NCI-H526 treated with DMSO at 0.1 percent for 48 hours (cell line): ENCODE results near the gene MINK1.

Experiments used
- DNase-seq: peaks from one replicate; lab custom pipeline; 2025; lab: John Stamatoyannopoulos, UW

The MINK1 gene

DNA sequence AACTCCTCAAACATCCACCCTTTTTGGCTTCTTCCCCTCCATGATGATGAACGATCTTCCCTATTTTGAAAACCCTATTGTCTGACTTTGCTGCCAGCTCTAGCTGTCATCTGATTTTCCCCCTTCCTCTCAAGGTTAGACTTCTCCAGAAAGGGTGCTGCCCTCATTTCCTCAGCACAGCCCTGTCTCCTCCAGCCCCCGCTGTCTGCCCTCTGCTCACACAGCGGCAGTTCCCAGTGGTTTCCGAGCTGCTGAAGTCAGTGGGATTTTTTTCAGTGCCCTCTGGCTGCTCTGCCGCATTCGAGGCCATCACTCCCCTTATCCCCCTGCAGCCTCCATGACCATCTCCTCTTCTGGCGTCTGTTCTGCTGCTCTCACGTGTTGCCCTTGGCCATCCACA lies 39.6 kb downstream of the MINK1 start:
- no peak for DNase-seq

GRCh38 chr17:4877089-4877488 lies 43.9 kb downstream of the MINK1 start:
- DNase-seq, result no peak

GRCh38 chr17:4879601-4880000 lies 46.5 kb downstream of the MINK1 start:
- DNase-seq, result no peak

DNA sequence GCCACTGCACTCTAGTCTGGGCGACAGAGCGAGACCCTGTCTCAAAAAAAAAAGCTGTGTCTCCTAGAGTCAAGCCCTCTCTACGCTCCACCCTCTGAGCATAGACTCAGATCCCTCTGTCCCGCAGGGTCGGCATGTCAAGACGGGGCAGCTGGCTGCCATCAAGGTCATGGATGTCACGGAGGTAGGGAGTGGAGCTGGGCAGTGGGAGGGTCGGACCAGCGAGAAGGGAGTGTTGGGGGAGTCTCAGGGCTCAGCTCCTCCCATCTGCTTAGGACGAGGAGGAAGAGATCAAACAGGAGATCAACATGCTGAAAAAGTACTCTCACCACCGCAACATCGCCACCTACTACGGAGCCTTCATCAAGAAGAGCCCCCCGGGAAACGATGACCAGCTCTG lies 47.7 kb downstream of the MINK1 start:
- no peak for DNase-seq

DNA sequence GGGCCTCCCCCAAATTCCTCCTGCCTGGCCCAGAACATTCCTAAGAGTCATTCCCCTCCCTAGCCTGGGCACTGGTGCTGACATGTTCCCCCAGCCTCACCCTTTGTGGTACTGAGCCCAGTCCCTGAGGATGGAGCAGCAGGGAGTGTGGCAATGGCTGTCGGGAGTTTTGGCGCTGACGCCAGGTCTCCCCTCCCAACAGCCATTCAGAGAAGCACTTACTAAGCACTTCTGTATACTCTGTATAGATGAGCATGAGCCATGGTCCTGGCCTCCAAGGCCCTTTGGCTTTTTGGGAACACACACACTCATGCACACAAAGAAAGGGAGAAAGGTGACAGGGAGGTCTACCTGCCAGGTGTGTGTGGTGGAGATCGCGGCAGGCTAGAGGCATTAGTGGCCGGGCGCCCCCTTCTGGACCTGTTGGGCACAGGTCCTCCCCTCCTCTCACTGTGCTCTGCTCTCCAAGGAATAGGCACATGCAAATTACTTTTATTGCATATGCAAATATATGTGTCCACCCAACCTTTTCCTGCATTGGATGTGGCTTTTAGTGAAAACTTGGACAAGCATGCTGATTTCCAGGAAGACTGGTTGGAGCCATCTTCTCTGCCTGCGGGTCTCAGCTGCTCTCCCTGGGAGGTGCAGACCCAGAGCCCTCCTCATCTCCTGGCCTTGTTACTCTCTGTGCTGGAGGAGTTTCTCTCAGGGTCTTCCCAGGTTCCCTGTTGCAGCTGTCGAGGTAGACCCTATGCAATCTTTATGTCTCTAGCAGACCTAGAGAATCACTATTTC lies 48.8 kb downstream of the MINK1 start:
- DNase-seq, result peak; percentile 87

DNA sequence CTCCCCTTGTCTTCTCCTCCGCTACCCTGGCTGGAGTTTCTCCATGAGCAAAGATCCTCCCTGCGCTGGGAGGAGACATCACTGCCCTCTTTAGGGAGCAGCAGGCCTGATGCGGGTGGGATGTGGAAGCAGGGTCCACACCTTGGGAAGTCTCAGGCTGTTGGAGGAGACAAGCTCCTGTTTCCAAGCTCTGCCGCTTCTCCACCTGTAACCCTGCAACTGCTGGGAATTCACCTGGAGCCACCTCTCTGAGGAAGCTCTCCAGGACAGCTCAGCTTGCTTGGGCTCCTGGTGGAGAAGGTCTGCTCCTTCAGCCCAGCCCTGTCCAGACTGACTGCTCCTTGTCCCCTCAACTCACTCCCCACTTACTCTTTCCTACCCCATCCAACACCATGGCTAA lies 51.3 kb downstream of the MINK1 start:
- no peak for DNase-seq

GRCh38 chr17:4886830-4887229 lies 53.7 kb downstream of the MINK1 start:
- no peak for DNase-seq

- DNase-seq, result no peak
Measured at GRCh38 chr17:4887581-4887980, 54.4 kb downstream of the MINK1 start.

- no peak for DNase-seq
Measured at GRCh38 chr17:4891411-4892410, 58.6 kb downstream of the MINK1 start.

- no peak for DNase-seq
Measured at GRCh38 chr17:4892499-4893221, 59.5 kb downstream of the MINK1 start.

DNA sequence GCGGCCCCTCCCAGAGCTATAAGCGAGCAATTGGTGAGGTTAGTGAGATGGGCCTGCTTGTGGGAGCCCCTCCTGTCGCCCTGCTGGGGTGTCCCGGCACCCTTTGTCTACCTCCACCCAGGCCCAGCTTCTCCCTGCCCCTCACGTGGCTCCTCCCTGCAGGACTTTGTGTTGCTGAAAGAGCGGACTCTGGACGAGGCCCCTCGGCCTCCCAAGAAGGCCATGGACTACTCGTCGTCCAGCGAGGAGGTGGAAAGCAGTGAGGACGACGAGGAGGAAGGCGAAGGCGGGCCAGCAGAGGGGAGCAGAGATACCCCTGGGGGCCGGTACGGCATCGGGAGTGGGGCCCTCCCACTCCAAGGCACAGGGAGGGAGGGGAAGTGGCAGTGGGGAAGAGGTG lies 60.1 kb downstream of the MINK1 start:
- DNase-seq, result no peak

DNA sequence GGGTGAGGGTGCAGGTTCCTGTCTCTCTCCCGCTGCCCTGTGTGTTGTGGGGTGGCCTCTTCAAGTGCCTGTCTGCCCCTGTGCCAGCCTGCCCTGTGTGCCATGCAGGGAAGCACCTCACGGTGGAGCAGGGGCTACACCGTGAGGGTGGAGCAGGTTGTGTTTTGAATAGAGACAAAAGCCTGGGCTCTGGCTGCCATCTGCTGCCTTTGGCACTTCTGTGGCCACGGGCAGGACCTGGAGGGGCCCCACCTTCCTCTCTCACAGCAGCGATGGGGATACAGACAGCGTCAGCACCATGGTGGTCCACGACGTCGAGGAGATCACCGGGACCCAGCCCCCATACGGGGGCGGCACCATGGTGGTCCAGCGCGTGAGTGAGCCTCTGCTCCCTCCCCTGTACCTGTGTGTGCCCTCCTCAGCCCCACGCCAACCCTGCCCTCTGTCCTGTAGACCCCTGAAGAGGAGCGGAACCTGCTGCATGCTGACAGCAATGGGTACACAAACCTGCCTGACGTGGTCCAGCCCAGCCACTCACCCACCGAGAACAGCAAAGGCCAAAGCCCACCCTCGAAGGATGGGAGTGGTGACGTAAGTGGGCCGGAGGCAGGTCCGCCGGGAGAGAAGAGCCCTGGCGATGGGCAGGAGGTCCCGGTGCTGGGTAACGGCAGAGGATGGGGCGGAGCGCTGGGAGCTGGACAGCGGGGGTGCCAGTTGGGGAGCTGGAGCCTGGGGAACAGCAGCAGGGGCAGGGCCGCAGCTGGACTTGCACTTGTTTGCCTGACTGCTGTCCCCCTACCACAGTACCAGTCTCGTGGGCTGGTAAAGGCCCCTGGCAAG lies 60.8 kb downstream of the MINK1 start:
- no peak for DNase-seq

GRCh38 chr17:4895121-4895520 lies 62.0 kb downstream of the MINK1 start:
- DNase-seq, result no peak

DNA sequence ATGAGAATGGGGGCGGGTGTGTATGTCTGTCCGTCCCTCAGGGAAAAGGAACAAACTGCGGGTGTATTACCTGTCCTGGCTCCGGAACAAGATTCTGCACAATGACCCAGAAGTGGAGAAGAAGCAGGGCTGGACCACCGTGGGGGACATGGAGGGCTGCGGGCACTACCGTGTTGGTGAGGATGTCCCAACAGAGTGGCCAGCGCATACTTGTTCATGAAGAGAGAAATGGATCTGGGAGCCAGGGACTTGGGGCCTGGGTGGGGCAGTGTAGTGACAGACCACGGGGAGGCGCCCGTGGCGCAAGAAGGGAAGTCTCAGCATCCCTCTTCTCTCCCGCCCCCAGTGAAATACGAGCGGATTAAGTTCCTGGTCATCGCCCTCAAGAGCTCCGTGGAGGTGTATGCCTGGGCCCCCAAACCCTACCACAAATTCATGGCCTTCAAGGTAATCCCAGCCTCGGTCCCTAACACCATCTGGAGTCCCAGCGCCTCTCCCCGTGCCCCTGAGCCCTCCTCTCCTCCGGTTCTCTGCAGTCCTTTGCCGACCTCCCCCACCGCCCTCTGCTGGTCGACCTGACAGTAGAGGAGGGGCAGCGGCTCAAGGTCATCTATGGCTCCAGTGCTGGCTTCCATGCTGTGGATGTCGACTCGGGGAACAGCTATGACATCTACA lies 62.7 kb downstream of the MINK1 start:
- DNase-seq, result peak; percentile 2

DNA sequence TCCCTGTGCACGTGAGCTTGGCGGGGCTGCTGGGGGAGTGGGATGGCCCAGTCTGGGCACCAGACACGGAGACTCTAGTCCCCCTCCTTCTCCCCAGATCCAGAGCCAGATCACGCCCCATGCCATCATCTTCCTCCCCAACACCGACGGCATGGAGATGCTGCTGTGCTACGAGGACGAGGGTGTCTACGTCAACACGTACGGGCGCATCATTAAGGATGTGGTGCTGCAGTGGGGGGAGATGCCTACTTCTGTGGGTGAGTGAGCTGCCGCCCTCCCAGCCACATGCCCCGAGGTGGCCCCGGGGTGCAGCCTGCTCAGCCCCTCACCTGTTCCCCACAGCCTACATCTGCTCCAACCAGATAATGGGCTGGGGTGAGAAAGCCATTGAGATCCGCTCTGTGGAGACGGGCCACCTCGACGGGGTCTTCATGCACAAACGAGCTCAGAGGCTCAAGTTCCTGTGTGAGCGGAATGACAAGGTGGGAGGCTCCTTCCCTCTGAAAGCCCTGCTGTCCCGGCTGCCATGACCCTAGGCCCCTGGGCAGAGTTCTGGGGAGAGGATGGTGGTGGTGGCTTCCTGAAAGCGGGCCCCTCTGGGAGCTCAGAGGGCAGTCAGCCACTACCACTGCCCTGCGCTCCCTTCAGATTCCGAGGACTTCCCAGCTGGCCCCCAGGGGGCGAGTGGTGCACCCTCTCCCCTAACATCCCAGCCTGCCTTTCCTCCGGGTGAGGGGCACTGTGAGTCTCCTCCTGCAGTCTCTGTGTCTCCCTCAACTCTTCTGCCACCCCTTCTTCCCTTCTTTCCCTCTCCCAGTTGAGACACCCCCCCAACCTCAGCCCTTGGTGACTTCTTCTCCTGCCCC lies 63.4 kb downstream of the MINK1 start:
- no peak for DNase-seq

DNA sequence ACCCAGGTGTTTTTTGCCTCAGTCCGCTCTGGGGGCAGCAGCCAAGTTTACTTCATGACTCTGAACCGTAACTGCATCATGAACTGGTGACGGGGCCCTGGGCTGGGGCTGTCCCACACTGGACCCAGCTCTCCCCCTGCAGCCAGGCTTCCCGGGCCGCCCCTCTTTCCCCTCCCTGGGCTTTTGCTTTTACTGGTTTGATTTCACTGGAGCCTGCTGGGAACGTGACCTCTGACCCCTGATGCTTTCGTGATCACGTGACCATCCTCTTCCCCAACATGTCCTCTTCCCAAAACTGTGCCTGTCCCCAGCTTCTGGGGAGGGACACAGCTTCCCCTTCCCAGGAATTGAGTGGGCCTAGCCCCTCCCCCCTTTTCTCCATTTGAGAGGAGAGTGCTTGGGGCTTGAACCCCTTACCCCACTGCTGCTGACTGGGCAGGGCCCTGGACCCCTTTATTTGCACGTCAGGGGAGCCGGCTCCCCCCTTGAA lies 64.1 kb downstream of the MINK1 start:
- DNase-seq, result no peak

- DNase-seq, result no peak
Measured at GRCh38 chr17:4897785-4898184, 64.6 kb downstream of the MINK1 start.

- DNase-seq, result no peak
Measured at GRCh38 chr17:4898351-4898750, 65.2 kb downstream of the MINK1 start.

GRCh38 chr17:4898927-4899326 lies 65.8 kb downstream of the MINK1 start:
- no peak for DNase-seq
